GM20000 (cell line): ENCODE results near the gene TNFRSF1B.

Experiments
- DNase-seq: peaks from one replicate; pipeline ENCODE4 v3.0.0; 2012; ENCODE audit warnings: low spot score
- TF ChIP-seq, protein P1 (sequence below): IDR thresholded peaks from 2 replicates; pipeline ENCODE4 v1.5.1; 2012; ENCODE audit warnings: mild to moderate bottlenecking, control low read depth; ENCODE audit errors: extremely low read depth, missing control alignments

The TNFRSF1B gene

DNA sequence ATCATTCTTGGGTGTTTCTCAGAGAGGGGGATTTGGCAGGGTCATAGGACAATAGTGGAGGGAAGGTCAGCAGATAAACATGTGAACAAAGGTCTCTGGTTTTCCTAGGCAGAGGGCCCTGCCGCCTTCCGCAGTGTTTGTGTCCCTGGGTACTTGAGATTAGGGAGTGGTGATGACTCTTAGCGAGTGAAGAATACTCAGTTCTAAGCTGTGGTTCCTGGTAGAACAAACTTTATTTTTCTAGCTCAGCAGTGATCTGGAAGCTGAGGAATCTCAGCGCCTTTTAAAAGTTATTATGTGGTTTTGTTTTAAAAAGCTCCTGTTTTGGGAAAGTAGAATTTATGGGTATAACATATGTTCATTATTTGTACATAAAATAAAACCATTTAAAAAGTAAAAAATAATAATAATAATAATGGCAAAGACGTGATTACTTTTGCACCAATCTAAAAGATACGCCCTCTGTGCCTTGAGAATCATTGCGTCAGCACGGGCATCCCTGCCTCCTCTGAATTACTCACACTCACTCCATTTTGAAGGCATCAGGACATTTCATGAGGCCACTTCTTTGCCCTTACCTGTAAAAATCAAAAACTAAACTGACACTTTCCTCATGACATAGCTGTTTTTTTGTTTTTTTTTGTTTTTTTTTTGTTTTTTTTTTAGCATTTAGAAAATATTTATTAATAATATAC is 29.7 kb upstream of the TNFRSF1B start:
- TF ChIP-seq, protein P1, sequence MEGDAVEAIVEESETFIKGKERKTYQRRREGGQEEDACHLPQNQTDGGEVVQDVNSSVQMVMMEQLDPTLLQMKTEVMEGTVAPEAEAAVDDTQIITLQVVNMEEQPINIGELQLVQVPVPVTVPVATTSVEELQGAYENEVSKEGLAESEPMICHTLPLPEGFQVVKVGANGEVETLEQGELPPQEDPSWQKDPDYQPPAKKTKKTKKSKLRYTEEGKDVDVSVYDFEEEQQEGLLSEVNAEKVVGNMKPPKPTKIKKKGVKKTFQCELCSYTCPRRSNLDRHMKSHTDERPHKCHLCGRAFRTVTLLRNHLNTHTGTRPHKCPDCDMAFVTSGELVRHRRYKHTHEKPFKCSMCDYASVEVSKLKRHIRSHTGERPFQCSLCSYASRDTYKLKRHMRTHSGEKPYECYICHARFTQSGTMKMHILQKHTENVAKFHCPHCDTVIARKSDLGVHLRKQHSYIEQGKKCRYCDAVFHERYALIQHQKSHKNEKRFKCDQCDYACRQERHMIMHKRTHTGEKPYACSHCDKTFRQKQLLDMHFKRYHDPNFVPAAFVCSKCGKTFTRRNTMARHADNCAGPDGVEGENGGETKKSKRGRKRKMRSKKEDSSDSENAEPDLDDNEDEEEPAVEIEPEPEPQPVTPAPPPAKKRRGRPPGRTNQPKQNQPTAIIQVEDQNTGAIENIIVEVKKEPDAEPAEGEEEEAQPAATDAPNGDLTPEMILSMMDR: no peak
- no peak for DNase-seq

DNA sequence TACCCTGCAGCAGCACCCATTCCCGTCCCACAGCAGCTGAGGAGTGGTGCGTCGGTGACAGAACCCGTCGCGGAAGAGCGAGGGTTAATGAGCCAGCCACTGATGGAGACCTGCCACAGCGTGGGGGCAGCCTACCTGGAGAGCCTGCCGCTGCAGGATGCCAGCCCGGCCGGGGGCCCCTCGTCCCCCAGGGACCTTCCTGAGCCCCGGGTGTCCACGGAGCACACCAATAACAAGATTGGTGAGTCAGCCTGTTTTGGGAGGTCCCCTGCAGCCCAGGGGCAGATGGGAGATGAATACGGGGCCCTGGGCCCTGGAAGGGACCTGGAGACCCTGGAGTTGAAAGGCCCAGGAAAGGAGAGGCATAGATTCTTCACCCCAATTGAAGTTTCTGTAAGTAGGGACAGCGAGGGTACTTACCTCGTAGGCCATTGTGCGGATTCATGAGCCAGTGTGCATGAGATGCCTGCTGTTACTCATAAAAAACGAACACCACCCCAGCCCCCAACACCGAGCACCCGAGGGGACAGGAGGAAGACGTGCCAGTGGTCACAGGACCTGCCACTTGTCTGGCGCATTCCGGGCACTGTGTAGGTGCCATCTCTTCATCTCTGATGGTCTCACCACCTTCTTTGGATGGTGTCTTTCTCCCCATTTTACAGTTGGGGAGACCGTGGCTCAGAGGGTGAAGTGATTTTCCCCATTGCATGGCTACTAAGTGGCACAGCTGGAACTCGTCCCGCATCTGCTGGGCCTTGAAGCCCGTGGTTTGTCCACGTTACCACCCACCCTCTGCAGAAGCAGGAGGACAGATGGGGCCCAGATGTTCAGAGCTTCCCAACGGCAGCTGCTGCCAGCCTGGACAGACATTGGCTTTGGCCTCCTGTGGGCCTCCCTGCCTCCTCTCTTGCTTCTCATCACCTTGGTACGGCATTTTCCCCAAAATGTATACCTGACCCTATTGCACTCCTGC is 28.3 kb upstream of the TNFRSF1B start:
- TF ChIP-seq, protein P1: no peak
- no peak for DNase-seq

DNA sequence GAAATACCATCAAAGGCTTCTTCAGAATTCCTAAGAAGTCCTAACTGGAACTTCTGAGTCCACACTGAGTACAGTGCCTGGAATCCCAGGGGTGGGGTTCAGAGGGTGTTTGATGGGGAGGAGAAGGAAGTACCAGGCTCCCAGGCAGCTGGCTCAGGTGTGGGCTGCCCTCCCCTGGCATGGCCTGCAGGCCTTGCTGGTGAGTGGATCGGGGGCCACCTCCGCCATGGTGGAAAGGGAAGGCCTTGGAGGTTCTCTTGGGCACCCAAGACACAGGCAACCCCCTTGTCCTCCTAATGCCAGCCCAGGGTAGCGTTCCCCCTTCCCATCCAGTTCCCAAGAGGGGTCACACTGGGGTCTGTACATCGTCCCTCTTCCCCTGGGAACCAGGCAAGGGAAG is 26.8 kb upstream of the TNFRSF1B start:
- TF ChIP-seq, protein P1: no peak
- no peak for DNase-seq

DNA sequence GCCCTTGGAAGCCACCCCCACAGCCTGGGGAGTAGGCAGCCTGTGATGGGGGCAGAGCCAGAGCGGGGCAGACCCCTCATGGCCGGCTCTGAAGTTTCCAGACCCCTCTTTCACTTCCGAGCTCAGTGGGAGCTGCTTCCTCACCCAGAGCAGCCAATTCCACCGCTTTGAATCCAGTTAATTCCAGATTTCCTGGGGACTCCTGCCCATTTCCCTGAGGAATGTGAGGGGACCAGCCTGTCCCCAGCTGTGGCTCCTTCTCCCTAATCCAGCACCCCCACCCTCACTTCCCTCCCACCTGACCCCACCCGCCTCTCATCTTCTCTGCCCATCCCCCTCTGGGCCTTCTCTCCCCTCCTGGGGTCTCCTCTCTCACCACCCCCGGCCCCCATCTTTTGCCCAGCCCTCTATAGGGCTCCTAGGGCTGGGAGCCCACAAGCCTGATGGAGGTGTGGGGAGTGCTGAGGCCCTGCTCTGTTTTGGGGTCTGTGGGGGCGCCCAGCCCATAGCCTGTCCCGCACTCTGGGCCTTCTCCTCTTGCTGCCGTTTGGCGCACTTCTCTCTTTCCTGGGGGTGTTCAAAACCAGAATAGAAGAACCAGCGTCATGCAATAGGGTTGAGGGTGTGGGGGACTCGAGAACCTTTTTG is 26.2 kb upstream of the TNFRSF1B start:
- TF ChIP-seq, protein P1: no peak

DNA sequence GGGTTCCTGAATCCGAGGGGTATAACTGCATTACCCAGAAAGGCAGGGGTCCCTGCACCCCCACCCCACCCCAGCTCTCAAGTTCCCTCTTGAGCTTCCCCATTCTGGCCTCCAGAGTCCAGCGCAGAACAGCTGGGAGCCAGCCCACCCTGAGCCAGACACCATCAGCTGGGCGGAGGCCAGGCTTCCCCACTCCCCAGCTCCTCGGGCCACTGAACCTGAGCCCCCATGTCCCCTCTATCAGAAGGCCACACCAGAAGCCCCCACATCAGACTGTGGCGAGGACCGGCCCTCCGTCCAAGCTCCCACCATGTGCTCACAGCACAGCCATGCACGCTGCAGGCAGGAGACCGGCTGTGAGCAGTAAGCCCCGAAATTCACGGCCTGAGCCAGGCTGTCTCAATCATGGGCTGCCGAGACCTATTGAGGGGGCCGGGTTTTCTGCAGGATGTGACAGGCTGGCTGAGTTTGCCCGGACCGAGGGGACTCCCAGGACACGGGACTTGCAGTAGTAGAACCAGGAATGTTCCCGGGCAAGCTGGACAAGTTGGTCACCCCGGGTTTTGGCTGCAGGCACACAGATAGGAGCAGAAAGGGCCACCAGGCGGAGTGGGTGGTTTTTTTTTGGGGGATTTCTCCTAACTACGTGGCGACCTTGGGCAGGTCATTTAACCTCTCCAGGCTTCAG is 25.5 kb upstream of the TNFRSF1B start:
- TF ChIP-seq, protein P1: no peak
- no peak for DNase-seq

More for the DNA sequence above, 26.2 kb upstream of the TNFRSF1B start:
- no peak for DNase-seq

DNA sequence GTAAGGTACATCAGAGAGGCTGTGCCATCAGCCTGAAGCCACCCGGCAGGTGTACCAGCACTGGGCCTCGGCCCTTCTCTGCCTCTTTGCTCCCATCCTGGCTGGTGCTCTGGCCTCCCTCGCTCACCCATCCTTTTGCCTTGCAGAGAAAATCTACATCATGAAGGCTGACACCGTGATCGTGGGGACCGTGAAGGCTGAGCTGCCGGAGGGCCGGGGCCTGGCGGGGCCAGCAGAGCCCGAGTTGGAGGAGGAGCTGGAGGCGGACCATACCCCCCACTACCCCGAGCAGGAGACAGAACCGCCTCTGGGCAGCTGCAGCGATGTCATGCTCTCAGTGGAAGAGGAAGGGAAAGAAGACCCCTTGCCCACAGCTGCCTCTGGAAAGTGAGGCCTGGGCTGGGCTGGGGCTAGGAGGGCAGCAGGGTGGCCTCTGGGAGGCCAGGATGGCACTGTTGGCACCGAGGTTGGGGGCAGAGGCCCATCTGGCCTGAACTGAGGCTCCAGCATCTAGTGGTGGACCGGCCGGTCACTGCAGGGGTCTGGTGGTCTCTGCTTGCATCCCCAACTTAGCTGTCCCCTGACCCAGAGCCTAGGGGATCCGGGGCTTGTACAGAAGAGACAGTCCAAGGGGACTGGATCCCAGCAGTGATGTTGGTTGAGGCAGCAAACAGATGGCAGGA is 24.5 kb upstream of the TNFRSF1B start:
- no peak for DNase-seq
- TF ChIP-seq, protein P1: no peak
